ENCODE results near the gene GRM4.

DNA sequence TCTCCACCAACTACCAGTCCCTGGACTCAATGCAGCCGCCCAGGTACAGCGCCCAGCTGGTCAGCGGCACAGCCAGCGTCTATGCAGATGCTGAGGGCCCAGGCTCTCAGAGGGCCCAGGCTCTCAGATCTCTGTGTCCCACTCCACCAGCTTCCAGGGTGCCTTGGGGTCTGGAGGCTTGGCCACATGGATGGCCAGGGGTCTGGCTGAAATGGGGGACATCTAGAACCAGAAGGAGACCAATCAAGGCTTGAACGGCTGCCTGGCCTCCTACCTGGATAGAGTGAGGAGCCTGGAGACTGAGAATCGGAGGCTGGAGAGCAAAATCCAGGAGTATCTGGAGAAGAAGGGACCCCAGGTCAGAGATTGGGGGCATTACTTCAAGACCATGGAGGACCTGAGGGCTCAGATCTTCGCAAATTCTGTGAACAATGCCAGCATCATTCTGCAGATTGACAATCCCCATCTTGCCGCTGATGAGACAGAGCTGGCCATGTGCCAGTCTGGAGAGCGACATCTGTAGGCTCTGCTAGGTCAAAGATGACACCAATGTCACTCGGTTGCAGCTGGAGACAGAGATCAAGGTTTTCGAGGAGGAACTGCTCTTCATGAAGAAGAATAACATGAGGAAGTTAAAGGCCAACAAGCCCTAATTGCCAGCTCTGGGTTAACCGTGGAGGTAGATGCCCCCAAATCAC lies 44.1 kb upstream of the GRM4 start:
- TF ChIP-seq POLR2A (IDR thresholded peaks at IDR 0.05; ENCODE audit: low read length) (no peak), GATA1 (IDR thresholded peaks at IDR 0.05; ENCODE audit: low read depth, low read length) (no peak)
